ENCODE results near the gene FYN. TPM values are rescaled to one million over a fixed set of nuclear protein-coding genes. Genes with fewer than 3 reads are reported as not detected.
"Not testable (repeated sequence)": the region's sequence is repeated elsewhere in the genome, so short reads cannot be mapped to it uniquely, and the experiment has no call there.

Gene FYN
- total RNA-seq, 2 donors from 2014 or later, result 78.9 to 98.7 TPM

- Histone ChIP-seq H3K36me3 (no peaks in the 10 kb centered on the region), H3K27me3 (no peaks in the 10 kb centered on the region), H3K27ac (no peak overlapping the region), H3K9me3 (no peaks in the 10 kb centered on the region), H3K4me1 (peaks cover 0 to 52% of the 10 kb centered on the region in 2 donors), H3K4me3 (no peak overlapping the region)
- no peak for TF ChIP-seq CTCF (IDR thresholded peaks at IDR 0.05)
- DNase-seq (ENCODE audit: low spot score), result no peak
Observed at GRCh38 chr6:111835807-111836206, 37.4 kb downstream of the FYN start.

GRCh38 chr6:111835398-111835797 lies 37.9 kb downstream of the FYN start:
- H3K9me3 ChIP-seq; H3K36me3 ChIP-seq; H3K4me3 ChIP-seq; H3K27me3 ChIP-seq; H3K27ac ChIP-seq; DNase-seq (ENCODE audit: low spot score): not testable (repeated sequence)
- peaks cover 0 to 52% of the 10 kb centered on the region in 2 donors for H3K4me1 ChIP-seq

- H3K27ac ChIP-seq, result no peak overlapping the region
- DNase-seq (ENCODE audit: low spot score), result no peak
- no peak for TF ChIP-seq CTCF (IDR thresholded peaks at IDR 0.05)
- H3K27me3 ChIP-seq, result no peaks in the 10 kb centered on the region
- peaks cover 0 to 61% of the 10 kb centered on the region in 2 donors for H3K4me1 ChIP-seq
- no peaks in the 10 kb centered on the region for H3K36me3 ChIP-seq
- no peak overlapping the region for H3K4me3 ChIP-seq
- H3K9me3 ChIP-seq, result no peaks in the 10 kb centered on the region
Observed at GRCh38 chr6:111834356-111834755, 38.9 kb downstream of the FYN start.

- Histone ChIP-seq H3K27me3 (no peaks in the 10 kb centered on the region), H3K27ac (peak overlapping the region in 1 of 2 donors; percentile 7), H3K36me3 (no peaks in the 10 kb centered on the region), H3K4me3 (no peak overlapping the region), H3K9me3 (no peaks in the 10 kb centered on the region), H3K4me1 (peaks cover 0 to 56% of the 10 kb centered on the region in 2 donors)
- DNase-seq (ENCODE audit: low spot score), result no peak
- TF ChIP-seq CTCF (IDR thresholded peaks at IDR 0.05), result no peak
Observed at GRCh38 chr6:111832833-111833418, 40.3 kb downstream of the FYN start.

- no peak for TF ChIP-seq CTCF (IDR thresholded peaks at IDR 0.05)
- no peaks in the 10 kb centered on the region for H3K9me3 ChIP-seq
- no peaks in the 10 kb centered on the region for H3K27me3 ChIP-seq
- DNase-seq (ENCODE audit: low spot score), result no peak
- no peak overlapping the region for H3K27ac ChIP-seq
- H3K4me3 ChIP-seq, result no peak overlapping the region
- peaks cover 0 to 63% of the 10 kb centered on the region in 2 donors for H3K4me1 ChIP-seq
- no peaks in the 10 kb centered on the region for H3K36me3 ChIP-seq
Observed at GRCh38 chr6:111831408-111831807, 41.8 kb downstream of the FYN start.

- peaks cover 0 to 59% of the 10 kb centered on the region in 2 donors for H3K4me1 ChIP-seq
- H3K9me3 ChIP-seq, result no peaks in the 10 kb centered on the region
- no peaks in the 10 kb centered on the region for H3K27me3 ChIP-seq
- no peak overlapping the region for H3K27ac ChIP-seq
- no peak for DNase-seq (ENCODE audit: low spot score)
- H3K36me3 ChIP-seq, result no peaks in the 10 kb centered on the region
- no peak overlapping the region for H3K4me3 ChIP-seq
- TF ChIP-seq CTCF (IDR thresholded peaks at IDR 0.05), result no peak
Observed at GRCh38 chr6:111829998-111830397, 43.3 kb downstream of the FYN start.
